GM18526 (cell line): ENCODE data around the gene CHRNB1.

Experiments used
- POLR2A ChIP-seq: IDR thresholded peaks from 3 replicates; pipeline ENCODE4 v1.6.1; 2011; ENCODE audit not compliant: insufficient read length; ENCODE audit errors: extremely low read depth

CHRNB1 gene

DNA sequence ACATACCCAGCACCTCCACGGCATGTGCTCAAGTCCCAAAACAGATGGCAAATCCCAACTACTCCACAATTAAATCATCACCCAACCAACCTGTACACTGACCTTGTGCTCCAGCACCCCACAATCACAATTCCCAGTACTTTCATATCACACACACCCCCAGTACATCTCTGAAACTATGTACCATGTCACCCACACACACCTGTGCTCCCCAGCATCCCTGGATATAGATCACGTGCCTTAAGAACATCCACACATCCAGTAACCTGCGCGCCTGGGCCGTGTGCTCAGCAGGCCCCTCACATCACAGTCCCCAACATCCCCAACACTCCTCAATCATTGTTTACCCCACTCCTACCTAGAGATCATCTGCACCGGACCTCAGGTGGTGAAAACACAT, 35.1 kb upstream of the CHRNB1 start:
- TF ChIP-seq POLR2A: no peak

DNA sequence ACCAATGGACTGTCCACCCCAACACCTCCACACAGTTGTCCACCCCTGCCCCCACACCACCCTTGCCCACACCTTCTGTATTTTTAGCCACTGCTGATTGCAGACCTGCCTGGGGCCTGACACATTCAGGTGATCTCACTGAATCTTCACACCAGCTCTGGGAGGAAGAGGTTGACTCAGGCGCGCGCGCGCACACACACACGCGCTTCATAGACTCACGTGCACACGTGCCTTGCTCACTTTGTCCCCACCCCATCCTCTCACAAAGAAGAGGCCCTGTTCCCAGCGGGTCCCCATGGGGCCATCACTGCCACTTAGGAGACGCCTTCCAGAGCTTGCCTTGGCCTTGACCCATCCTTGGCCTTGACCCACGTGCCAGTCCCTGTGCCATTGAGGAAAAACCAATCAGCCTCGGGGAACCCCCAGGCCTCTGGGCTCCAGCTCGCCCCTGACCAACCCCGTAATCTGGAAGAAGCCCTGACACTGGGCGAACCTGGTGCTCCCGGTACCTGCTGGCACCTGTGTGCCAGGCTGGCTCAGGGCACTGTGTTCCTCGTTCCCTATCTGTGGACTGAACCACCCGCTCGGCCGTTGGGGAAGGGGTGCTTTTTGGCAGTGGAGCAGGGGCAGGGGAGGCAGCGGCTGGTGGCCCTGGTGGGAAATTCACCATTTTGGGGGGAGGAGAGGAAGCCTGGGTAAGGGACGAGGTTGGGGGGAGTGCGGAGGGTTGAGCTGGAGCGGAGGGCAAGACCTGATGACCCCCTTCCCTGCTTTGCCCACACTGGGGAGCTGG, 34.0 kb upstream of the CHRNB1 start:
- no peak for TF ChIP-seq POLR2A

- no peak for TF ChIP-seq POLR2A
Measured at GRCh38 chr17:7411427-7411750, 33.5 kb upstream of the CHRNB1 start.

- no peak for TF ChIP-seq POLR2A
Measured at GRCh38 chr17:7413346-7413985, 31.4 kb upstream of the CHRNB1 start.

GRCh38 chr17:7414837-7415236, 30.0 kb upstream of the CHRNB1 start:
- TF ChIP-seq POLR2A: no peak

DNA sequence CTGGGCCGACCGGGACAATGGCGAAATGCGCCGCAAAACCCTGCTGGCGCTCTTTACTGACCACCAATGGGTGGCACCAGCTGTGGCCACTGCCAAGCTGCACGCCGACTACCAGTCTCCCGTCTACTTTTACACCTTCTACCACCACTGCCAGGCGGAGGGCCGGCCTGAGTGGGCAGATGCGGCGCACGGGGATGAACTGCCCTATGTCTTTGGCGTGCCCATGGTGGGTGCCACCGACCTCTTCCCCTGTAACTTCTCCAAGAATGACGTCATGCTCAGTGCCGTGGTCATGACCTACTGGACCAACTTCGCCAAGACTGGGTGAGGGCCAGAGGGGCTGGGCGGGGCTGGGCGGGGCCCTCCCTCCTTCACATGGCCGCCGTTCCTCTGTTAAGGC, 29.1 kb upstream of the CHRNB1 start:
- no peak for TF ChIP-seq POLR2A

GRCh38 chr17:7416323-7416722, 28.5 kb upstream of the CHRNB1 start:
- TF ChIP-seq POLR2A: no peak

DNA sequence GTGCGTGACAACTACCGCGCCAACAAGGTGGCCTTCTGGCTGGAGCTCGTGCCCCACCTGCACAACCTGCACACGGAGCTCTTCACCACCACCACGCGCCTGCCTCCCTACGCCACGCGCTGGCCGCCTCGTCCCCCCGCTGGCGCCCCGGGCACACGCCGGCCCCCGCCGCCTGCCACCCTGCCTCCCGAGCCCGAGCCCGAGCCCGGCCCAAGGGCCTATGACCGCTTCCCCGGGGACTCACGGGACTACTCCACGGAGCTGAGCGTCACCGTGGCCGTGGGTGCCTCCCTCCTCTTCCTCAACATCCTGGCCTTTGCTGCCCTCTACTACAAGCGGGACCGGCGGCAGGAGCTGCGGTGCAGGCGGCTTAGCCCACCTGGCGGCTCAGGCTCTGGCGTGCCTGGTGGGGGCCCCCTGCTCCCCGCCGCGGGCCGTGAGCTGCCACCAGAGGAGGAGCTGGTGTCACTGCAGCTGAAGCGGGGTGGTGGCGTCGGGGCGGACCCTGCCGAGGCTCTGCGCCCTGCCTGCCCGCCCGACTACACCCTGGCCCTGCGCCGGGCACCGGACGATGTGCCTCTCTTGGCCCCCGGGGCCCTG, 27.7 kb upstream of the CHRNB1 start:
- no peak for TF ChIP-seq POLR2A

DNA sequence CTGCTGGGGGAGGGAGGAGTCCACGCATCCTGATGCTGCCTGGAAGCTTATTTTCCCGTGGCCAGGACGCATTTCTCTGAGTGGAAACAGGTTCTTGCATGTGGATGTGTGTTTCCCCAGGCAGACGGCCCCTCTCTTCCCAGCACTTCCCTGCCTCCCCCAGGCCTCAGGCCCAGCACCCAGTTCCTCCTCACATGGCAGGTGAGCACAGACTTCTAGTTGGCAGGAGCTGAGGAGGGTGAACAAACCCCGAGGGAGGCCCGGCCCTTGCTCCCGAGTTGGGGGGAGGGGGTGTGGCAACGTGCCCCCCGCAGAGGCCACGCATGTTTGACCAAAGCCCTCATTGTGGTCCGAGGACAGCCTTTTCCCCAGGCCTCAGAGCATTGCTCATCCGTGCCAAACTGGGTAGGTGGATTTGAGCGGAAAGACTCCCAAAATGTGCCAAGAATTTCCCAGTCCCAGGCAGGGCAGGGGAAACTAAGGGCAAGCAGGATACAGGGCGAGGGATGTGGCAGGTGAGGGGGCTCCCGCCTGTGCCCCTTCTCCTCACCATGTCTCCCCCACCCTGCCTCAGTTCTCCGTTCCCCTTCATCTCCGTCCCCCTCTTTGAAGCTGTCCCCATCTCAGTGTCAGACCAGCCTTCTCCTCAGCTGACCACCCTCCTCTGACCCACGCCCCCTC, 26.2 kb upstream of the CHRNB1 start:
- no peak for TF ChIP-seq POLR2A

- TF ChIP-seq POLR2A: no peak
Measured at GRCh38 chr17:7419819-7420610, 24.8 kb upstream of the CHRNB1 start, which contains the start of gene SPEM1. TSS of gene SPEM1 (plus strand) at chr17:7420324. CDS start at chr17:7420385, 61 bp downstream.

DNA sequence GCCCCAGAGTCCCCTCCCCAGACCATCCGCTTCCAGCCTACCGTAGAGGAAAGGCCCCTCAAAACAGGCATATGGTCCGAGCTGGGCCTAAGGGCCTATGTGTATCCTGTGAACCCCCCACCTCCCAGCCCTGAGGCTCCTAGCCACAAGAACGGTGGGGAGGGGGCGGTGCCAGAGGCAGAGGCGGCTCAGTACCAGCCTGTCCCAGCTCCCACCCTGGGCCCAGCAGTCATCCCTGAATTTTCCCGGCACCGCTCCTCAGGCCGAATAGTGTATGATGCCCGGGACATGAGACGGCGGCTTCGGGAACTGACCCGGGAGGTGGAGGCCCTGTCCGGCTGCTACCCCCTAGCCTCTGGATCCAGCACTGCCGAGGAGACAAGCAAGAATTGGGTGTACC, 23.7 kb upstream of the CHRNB1 start:
- no peak for TF ChIP-seq POLR2A

DNA sequence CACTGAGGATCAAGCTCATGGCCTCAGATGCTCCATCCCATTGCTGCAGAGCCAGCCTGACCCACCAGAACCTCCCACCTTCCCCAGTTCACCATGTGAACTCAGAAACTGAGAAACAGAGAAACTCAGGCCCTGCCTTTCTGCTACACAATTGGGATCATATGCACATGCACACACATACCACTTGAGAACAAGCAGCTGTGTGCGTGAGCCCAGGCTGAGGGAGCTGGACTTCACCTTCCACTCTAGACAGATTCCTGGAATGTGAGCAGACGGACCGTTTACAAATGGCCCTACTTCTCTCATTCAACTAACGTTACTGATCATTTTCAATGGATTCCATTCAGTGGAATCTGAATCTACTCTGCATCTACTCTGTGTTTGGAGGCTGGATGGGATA, 21.2 kb upstream of the CHRNB1 start:
- no peak for TF ChIP-seq POLR2A

- no peak for TF ChIP-seq POLR2A
Measured at GRCh38 chr17:7425316-7425715, 19.5 kb upstream of the CHRNB1 start, which contains the start of gene SPEM2. TSS of gene SPEM2 (plus strand) at chr17:7425616. CDS start at chr17:7425689, 73 bp downstream.

GRCh38 chr17:7425756-7426155, 19.1 kb upstream of the CHRNB1 start:
- TF ChIP-seq POLR2A: no peak
